Activated CD8-positive, alpha-beta T cell treated with anti-CD3 and anti-CD28 coated beads for 36 hours (primary cell): ENCODE results near the gene RFC4. TPM values are rescaled to one million over a fixed set of nuclear protein-coding genes. Genes with fewer than 3 reads are reported as not detected.

Experiments used
- ATAC-seq: fragments of 200-7000 bp; cut with Tn5 transposase; one replicate; pipeline ENCODE4 v1.10.0; 2021; ENCODE audit warnings: mild to moderate bottlenecking, moderate library complexity
- CTCF ChIA-PET: fragments of 350-600 bp; sonication (Branson Sonifier 250); formaldehyde crosslinking; loops from one replicate; lab custom pipeline; 2021; ENCODE audit warnings: antibody characterized with exemption; lab: Charles Lee
- POLR2A ChIA-PET: fragments of 350-600 bp; sonication (Branson Sonifier 250); formaldehyde crosslinking; loops from one replicate; lab custom pipeline; 2021; ENCODE audit warnings: antibody characterized with exemption; lab: Charles Lee
- DNase-seq: peaks from one replicate; pipeline ENCODE4 v3.0.0-alpha.2; 2020
- H3K27ac Mint-ChIP-seq: one replicate; pipeline ENCODE4 v1.8.0; 2021; ENCODE audit warnings: mild to moderate bottlenecking, mixed read lengths
- H3K27me3 Mint-ChIP-seq: one replicate; pipeline ENCODE4 v1.8.0; 2021; ENCODE audit warnings: mixed read lengths
- H3K36me3 Mint-ChIP-seq: one replicate; pipeline ENCODE4 v1.8.0; 2021; ENCODE audit warnings: low read depth, mixed read lengths
- H3K4me1 Mint-ChIP-seq: one replicate; pipeline ENCODE4 v1.8.0; 2021; ENCODE audit warnings: low read depth, mixed read lengths
- H3K4me3 Mint-ChIP-seq: one replicate; pipeline ENCODE4 v1.8.0; 2021; ENCODE audit warnings: mild to moderate bottlenecking, moderate library complexity, mixed read lengths
- H3K9me3 Mint-ChIP-seq: one replicate; pipeline ENCODE4 v1.8.0; 2021; ENCODE audit warnings: mixed read lengths
- CTCF ChIP-seq: fragments of 200-600 bp; IDR thresholded peaks from one replicate; pipeline ENCODE4 v1.8.0; 2022; ENCODE audit warnings: antibody characterized with exemption, mild to moderate bottlenecking
- intact Hi-C: fragments of 100-400 bp; cut with micrococcal nuclease; formaldehyde crosslinking; loops from one replicate; pipeline ENCODE4 v1.10.0; 2022
- total RNA-seq, 2 experiments: library from RNA; stranded (reverse); gene quantifications; one replicate each; pipeline ENCODE4 v1.2.3, GENCODE V29; 2021

Gene RFC4
- total RNA-seq, 2 experiments from 2014 or later = 110 to 125 TPM

GRCh38 chr3:186783058-186783730, 23.1 kb downstream of the RFC4 start, which contains the start of gene EIF4A2:
Gene EIF4A2, plus strand, starts transcription at chr3:186783577. Its CDS starts 34 bp downstream, at chr3:186783611.
- H3K27ac Mint-ChIP-seq = peak within 1 kb of the TSS; percentile 99
- DNase-seq (peak; percentile 91), ATAC-seq (peak; percentile 78)
- peak within 1 kb of the TSS; percentile 97 for H3K4me3 Mint-ChIP-seq
- H3K4me1 Mint-ChIP-seq = peaks cover 30% of the 10 kb centered on the region
- H3K36me3 Mint-ChIP-seq = peaks cover 51% of the 10 kb centered on the region
- H3K27me3 Mint-ChIP-seq = no peaks in the 10 kb centered on the region
- no peak for TF ChIP-seq CTCF
- ChIA-PET CTCF (interaction anchor here (1.2 to 1.9 kb wide), 4 partner anchors 14 to 213 kb away, joined by 3 to 8 read pairs (median 4); partner anchors contain the start of gene DNAJB11), POLR2A (interaction anchor here (0.5 to 6.2 kb wide), 57 partner anchors 9 to 1121 kb away, joined by 3 to 206 read pairs (median 5); partner anchors contain the start of genes AHSG, DNAJB11, RFC4 and RPL39L)
- intact Hi-C loops = no loop called here
- no peaks in the 10 kb centered on the region for H3K9me3 Mint-ChIP-seq

GRCh38 chr3:186782542-186783057, 23.7 kb downstream of the RFC4 start:
- ATAC-seq (peak; percentile 26), DNase-seq (no peak)
- intact Hi-C loops = no loop called here
- peaks cover 45% of the 10 kb centered on the region for H3K36me3 Mint-ChIP-seq
- peak overlapping the region; percentile 97 for H3K4me3 Mint-ChIP-seq
- ChIA-PET CTCF (interaction anchor here (0.7 to 1.9 kb wide), 5 partner anchors 10 to 168 kb away, joined by 3 to 8 read pairs (median 4); no protein-coding TSS in a partner anchor), POLR2A (interaction anchor here (0.6 to 6.2 kb wide), 40 partner anchors 9 to 1120 kb away, joined by 3 to 206 read pairs (median 5); partner anchors contain the start of genes AHSG, DNAJB11, RFC4 and RPL39L)
- no peaks in the 10 kb centered on the region for H3K27me3 Mint-ChIP-seq
- TF ChIP-seq CTCF = no peak
- H3K9me3 Mint-ChIP-seq = no peaks in the 10 kb centered on the region
- H3K4me1 Mint-ChIP-seq = peaks cover 24% of the 10 kb centered on the region
- H3K27ac Mint-ChIP-seq = peak overlapping the region; percentile 99

GRCh38 chr3:186779204-186779603, 27.1 kb downstream of the RFC4 start:
- intact Hi-C loops = no loop called here
- ChIA-PET CTCF (interaction anchor here (2.4 kb wide), 1 partner anchor 165 kb away, joined by 8 read pairs; no protein-coding TSS in a partner anchor), POLR2A (no interaction called here)
- no peak for TF ChIP-seq CTCF
- Mint-ChIP-seq H3K4me3 (no peak overlapping the region), H3K27ac (no peak overlapping the region), H3K36me3 (peaks cover 11% of the 10 kb centered on the region), H3K4me1 (peaks cover 5% of the 10 kb centered on the region), H3K9me3 (no peaks in the 10 kb centered on the region), H3K27me3 (no peaks in the 10 kb centered on the region)
- DNase-seq = no peak
- ATAC-seq = no peak

- H3K4me3 Mint-ChIP-seq = no peak overlapping the region
- no peak for DNase-seq
- no peak for ATAC-seq
- no peaks in the 10 kb centered on the region for H3K27me3 Mint-ChIP-seq
- no peak overlapping the region for H3K27ac Mint-ChIP-seq
- intact Hi-C loops = no loop called here
- CTCF ChIA-PET = no interaction called here
- H3K4me1 Mint-ChIP-seq = peaks cover 8% of the 10 kb centered on the region
- POLR2A ChIA-PET = no interaction called here
- peaks cover 5% of the 10 kb centered on the region for H3K36me3 Mint-ChIP-seq
- no peaks in the 10 kb centered on the region for H3K9me3 Mint-ChIP-seq
- no peak for TF ChIP-seq CTCF
Measured at GRCh38 chr3:186775999-186776398, 30.3 kb downstream of the RFC4 start.
